ENCODE measurements around the gene SERPINA1.

Gene SERPINA1

GRCh38 chr14:94408546-94409095 lies 20.2 kb upstream of the SERPINA1 start:
- TF ChIP-seq, protein P1, sequence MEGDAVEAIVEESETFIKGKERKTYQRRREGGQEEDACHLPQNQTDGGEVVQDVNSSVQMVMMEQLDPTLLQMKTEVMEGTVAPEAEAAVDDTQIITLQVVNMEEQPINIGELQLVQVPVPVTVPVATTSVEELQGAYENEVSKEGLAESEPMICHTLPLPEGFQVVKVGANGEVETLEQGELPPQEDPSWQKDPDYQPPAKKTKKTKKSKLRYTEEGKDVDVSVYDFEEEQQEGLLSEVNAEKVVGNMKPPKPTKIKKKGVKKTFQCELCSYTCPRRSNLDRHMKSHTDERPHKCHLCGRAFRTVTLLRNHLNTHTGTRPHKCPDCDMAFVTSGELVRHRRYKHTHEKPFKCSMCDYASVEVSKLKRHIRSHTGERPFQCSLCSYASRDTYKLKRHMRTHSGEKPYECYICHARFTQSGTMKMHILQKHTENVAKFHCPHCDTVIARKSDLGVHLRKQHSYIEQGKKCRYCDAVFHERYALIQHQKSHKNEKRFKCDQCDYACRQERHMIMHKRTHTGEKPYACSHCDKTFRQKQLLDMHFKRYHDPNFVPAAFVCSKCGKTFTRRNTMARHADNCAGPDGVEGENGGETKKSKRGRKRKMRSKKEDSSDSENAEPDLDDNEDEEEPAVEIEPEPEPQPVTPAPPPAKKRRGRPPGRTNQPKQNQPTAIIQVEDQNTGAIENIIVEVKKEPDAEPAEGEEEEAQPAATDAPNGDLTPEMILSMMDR (IDR thresholded peaks at IDR 0.05; ENCODE audit: poor library complexity, severe bottlenecking) = no peak
- ATAC-seq (ENCODE audit: low read depth) (no peak), DNase-seq (ENCODE audit: low spot score) (no peak)
- H3K27ac ChIP-seq (ENCODE audit: poor library complexity, severe bottlenecking) = no peak overlapping the region
- no peaks in the 10 kb centered on the region for H3K36me3 ChIP-seq (ENCODE audit: low read depth)
- H3K4me1 ChIP-seq (ENCODE audit: insufficient read depth, poor library complexity, severe bottlenecking) = peaks cover 2% of the 10 kb centered on the region
- peaks cover 11% of the 10 kb centered on the region for H3K9me3 ChIP-seq (ENCODE audit: severe bottlenecking)
- H3K4me3 ChIP-seq (ENCODE audit: severe bottlenecking) = no peak overlapping the region
- no peaks in the 10 kb centered on the region for H3K27me3 ChIP-seq (ENCODE audit: insufficient read depth, poor library complexity, severe bottlenecking)

GRCh38 chr14:94407906-94408305 lies 19.5 kb upstream of the SERPINA1 start:
- TF ChIP-seq, protein P1 (IDR thresholded peaks at IDR 0.05; ENCODE audit: poor library complexity, severe bottlenecking) = no peak
- no peak for ATAC-seq (ENCODE audit: low read depth)
- H3K4me3 ChIP-seq (ENCODE audit: severe bottlenecking) = no peak overlapping the region
- no peaks in the 10 kb centered on the region for H3K36me3 ChIP-seq (ENCODE audit: low read depth)
- peaks cover 11% of the 10 kb centered on the region for H3K9me3 ChIP-seq (ENCODE audit: severe bottlenecking)
- peaks cover 9% of the 10 kb centered on the region for H3K4me1 ChIP-seq (ENCODE audit: insufficient read depth, poor library complexity, severe bottlenecking)
- no peaks in the 10 kb centered on the region for H3K27me3 ChIP-seq (ENCODE audit: insufficient read depth, poor library complexity, severe bottlenecking)
- no peak for DNase-seq (ENCODE audit: low spot score)
- no peak overlapping the region for H3K27ac ChIP-seq (ENCODE audit: poor library complexity, severe bottlenecking)

DNA sequence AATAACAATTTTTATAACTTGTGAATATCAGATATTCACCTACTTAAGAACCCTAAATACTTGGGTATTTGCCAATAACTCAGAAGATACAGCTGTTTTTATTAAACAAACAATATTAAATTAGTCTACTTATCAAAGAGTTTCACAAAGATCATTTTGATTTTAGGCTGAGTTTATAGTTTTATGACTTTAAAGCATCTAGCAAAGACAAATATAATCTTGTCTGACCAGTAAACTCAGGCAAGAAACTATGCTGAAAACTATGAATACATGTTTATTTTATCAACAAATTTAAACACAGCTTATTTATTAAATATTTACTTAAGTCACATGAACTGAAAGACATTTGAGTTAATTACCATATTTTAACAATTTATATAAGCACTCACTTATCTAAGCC lies 18.5 kb upstream of the SERPINA1 start:
- Histone ChIP-seq H3K9me3 (ENCODE audit: severe bottlenecking) (peaks cover 11% of the 10 kb centered on the region), H3K4me3 (ENCODE audit: severe bottlenecking) (no peak overlapping the region), H3K27me3 (ENCODE audit: insufficient read depth, poor library complexity, severe bottlenecking) (no peaks in the 10 kb centered on the region), H3K36me3 (ENCODE audit: low read depth) (no peaks in the 10 kb centered on the region), H3K27ac (ENCODE audit: poor library complexity, severe bottlenecking) (no peak overlapping the region), H3K4me1 (ENCODE audit: insufficient read depth, poor library complexity, severe bottlenecking) (peaks cover 9% of the 10 kb centered on the region)
- no peak for DNase-seq (ENCODE audit: low spot score)
- TF ChIP-seq, protein P1 (IDR thresholded peaks at IDR 0.05; ENCODE audit: poor library complexity, severe bottlenecking) = no peak
- no peak for ATAC-seq (ENCODE audit: low read depth)

DNA sequence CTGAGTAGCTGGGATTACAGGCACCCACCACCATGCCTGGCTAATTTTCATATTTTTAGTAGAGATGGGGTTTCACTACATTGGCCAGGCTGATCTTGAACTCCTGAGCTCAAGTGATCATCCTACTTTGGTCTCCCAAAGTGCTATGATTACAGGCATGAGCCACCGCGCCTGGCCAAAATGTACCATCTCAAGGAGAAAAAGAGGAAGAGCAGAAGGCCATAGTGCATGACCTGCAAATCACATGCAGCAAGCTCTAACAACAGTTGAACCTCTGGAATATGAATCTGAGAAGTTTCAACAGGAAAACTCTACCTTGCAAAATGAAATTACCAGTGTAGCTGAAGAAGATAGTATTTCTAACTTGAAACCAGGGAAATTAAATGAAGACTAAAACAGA lies 17.1 kb upstream of the SERPINA1 start:
- TF ChIP-seq, protein P1 (IDR thresholded peaks at IDR 0.05; ENCODE audit: poor library complexity, severe bottlenecking) = no peak

GRCh38 chr14:94404561-94404960 lies 16.2 kb upstream of the SERPINA1 start:
- no peaks in the 10 kb centered on the region for H3K27me3 ChIP-seq (ENCODE audit: insufficient read depth, poor library complexity, severe bottlenecking)
- DNase-seq (ENCODE audit: low spot score) (no peak), ATAC-seq (ENCODE audit: low read depth) (no peak)
- H3K9me3 ChIP-seq (ENCODE audit: severe bottlenecking) = peaks cover 11% of the 10 kb centered on the region
- H3K4me1 ChIP-seq (ENCODE audit: insufficient read depth, poor library complexity, severe bottlenecking) = peaks cover 24% of the 10 kb centered on the region
- TF ChIP-seq, protein P1 (IDR thresholded peaks at IDR 0.05; ENCODE audit: poor library complexity, severe bottlenecking) = no peak
- H3K27ac ChIP-seq (ENCODE audit: poor library complexity, severe bottlenecking) = no peak overlapping the region
- H3K36me3 ChIP-seq (ENCODE audit: low read depth) = no peaks in the 10 kb centered on the region
- H3K4me3 ChIP-seq (ENCODE audit: severe bottlenecking) = no peak overlapping the region

More for the DNA sequence above, 17.1 kb upstream of the SERPINA1 start:
- DNase-seq (ENCODE audit: low spot score) (no peak), ATAC-seq (ENCODE audit: low read depth) (no peak)
- no peak overlapping the region for H3K27ac ChIP-seq (ENCODE audit: poor library complexity, severe bottlenecking)
- H3K36me3 ChIP-seq (ENCODE audit: low read depth) = no peaks in the 10 kb centered on the region
- H3K27me3 ChIP-seq (ENCODE audit: insufficient read depth, poor library complexity, severe bottlenecking) = no peaks in the 10 kb centered on the region
- peaks cover 11% of the 10 kb centered on the region for H3K9me3 ChIP-seq (ENCODE audit: severe bottlenecking)
- peaks cover 21% of the 10 kb centered on the region for H3K4me1 ChIP-seq (ENCODE audit: insufficient read depth, poor library complexity, severe bottlenecking)
- H3K4me3 ChIP-seq (ENCODE audit: severe bottlenecking) = no peak overlapping the region

All from RWPE2 (cell line).